Ovary (tissue), 3 donors: ENCODE results near the gene CD300LF.

ENCODE experiments used
- EP300 ChIP-seq: sonication (generic); formaldehyde crosslinking; IDR thresholded peaks from one replicate; pipeline ENCODE4 v1.6.1; 2017; ENCODE audit warnings: antibody characterized with exemption
- POLR2A ChIP-seq: fragments of 450-650 bp; IDR thresholded peaks from one replicate; pipeline ENCODE4 v1.6.1; 2017; ENCODE audit warnings: antibody characterized with exemption, mild to moderate bottlenecking, moderate library complexity
- TF ChIP-seq, protein P1 (sequence below), 3 donors: fragments of 450-650 bp in 2 of 3; fragments of 200-600 bp in 1 of 3; IDR thresholded peaks; one replicate each; pipeline versions ENCODE4 v1.5.1 to v1.8.0; 2016 to 2022; ENCODE audit warnings: antibody characterized with exemption in 3 of 3, mild to moderate bottlenecking in 1 of 3
- donor health status: DM: no; HTN: no; CAD: no.

DNA sequence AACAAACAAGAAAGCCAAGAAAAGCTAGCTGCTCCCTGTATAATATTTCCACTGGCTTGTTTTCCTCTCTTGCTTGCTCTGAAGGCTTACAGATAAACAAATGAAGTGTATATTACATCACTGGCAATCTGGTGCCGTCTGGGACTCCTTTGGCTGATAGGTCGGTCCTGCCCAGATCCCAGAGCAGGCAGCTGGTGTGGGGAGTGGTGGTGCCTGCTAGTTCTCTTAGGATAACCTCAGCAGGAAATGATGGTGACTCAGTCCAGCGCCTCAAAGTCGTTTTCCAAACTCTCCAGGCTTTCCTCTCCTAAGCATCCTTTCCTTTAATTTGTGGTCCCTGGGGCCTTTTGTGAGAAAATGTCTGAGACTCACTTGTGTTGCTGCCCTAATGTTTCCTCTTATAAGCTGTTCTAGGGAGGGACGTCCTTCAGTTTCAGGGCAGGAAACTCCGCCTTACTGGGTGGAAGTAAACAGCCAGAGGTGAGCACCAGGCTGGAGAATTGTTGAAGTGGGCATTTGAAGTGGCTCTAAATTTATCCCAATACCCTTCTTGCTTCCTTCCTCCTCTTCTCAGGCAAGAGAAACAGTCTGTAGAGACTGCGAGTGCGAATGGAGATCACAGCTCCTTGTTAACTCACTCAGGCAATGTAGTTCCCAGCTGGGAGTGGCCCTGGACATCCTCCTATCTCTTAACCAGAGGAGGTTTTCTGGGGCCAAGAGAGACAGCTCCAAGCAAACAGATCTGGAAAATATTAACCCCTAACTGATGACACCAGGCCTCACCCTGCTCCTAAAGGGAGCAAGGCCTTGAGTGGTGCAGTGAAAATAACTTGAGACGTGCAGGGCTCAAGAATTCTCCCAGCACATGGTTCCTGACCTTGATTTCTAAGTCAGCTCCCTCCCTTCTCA is 34.9 kb downstream of the CD300LF start:
- TF ChIP-seq, protein P1, sequence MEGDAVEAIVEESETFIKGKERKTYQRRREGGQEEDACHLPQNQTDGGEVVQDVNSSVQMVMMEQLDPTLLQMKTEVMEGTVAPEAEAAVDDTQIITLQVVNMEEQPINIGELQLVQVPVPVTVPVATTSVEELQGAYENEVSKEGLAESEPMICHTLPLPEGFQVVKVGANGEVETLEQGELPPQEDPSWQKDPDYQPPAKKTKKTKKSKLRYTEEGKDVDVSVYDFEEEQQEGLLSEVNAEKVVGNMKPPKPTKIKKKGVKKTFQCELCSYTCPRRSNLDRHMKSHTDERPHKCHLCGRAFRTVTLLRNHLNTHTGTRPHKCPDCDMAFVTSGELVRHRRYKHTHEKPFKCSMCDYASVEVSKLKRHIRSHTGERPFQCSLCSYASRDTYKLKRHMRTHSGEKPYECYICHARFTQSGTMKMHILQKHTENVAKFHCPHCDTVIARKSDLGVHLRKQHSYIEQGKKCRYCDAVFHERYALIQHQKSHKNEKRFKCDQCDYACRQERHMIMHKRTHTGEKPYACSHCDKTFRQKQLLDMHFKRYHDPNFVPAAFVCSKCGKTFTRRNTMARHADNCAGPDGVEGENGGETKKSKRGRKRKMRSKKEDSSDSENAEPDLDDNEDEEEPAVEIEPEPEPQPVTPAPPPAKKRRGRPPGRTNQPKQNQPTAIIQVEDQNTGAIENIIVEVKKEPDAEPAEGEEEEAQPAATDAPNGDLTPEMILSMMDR (IDR thresholded peaks at IDR 0.05) = no peak
- TF ChIP-seq POLR2A = no peak
- no peak for TF ChIP-seq EP300
